ENCODE results near the gene MALT1. TPM values are rescaled to one million over a fixed set of nuclear protein-coding genes. Genes with fewer than 3 reads are reported as not detected.

Gene MALT1
- total RNA-seq, 2 experiments from 2014 or later, result 14.4 to 18.5 TPM

- no peaks in the 10 kb centered on the region for H3K36me3 ChIP-seq (ENCODE audit: insufficient read depth, low read length)
- CTCF ChIA-PET (ENCODE audit: unreplicated experiment), result no interaction called here
- H3K79me2 ChIP-seq (ENCODE audit: insufficient read depth, low read depth, low read length), result no peaks in the 10 kb centered on the region
- H4K20me1 ChIP-seq (ENCODE audit: insufficient read depth, low read length), result no peaks in the 10 kb centered on the region
- no TSS peak for BruUV-seq (replicated peaks)
- H3K27ac ChIP-seq (ENCODE audit: low read depth, low read length, poor library complexity, severe bottlenecking), result no peak overlapping the region
- no peak overlapping the region for H2AFZ ChIP-seq (ENCODE audit: low read length)
- H3K9me2 ChIP-seq (ENCODE audit: insufficient read depth, low read length), result no peaks in the 10 kb centered on the region
- no peak overlapping the region for H3K4me2 ChIP-seq (ENCODE audit: low read length)
- H3K4me3 ChIP-seq (ENCODE audit: low read depth, low read length, poor library complexity, severe bottlenecking), result no peak overlapping the region
- DNase-seq (ENCODE audit: low spot score), result no peak
- POLR2A ChIA-PET, result interaction anchor here (0.7 kb wide), 1 partner anchor 255 kb away, joined by 3 read pairs; no protein-coding TSS in a partner anchor
- TF ChIP-seq CTCF (conservative IDR thresholded peaks at IDR 0.05; ENCODE audit: low read length), result no peak
- no peak for TF ChIP-seq EZH2phosphoT487 (IDR thresholded peaks at IDR 0.05; ENCODE audit: borderline replicate concordance, low read depth, low read length)
- intact Hi-C loops (cut with micrococcal nuclease; ENCODE audit: unreplicated experiment), result loop anchor here (10.0 kb wide), 1 partner anchor 722 kb away; the partner anchor contains the start of gene NEDD4L
- H3K9me3 ChIP-seq (ENCODE audit: low read length), result no peaks in the 10 kb centered on the region
- H3K4me1 ChIP-seq (ENCODE audit: insufficient read depth, low read length, poor library complexity, severe bottlenecking), result peaks cover 6% of the 10 kb centered on the region
Observed at GRCh38 chr18:58766946-58767345, 95.7 kb downstream of the MALT1 start.

GRCh38 chr18:58768293-58768974 lies 97.2 kb downstream of the MALT1 start:
- no peaks in the 10 kb centered on the region for H3K79me2 ChIP-seq (ENCODE audit: insufficient read depth, low read depth, low read length)

More at GRCh38 chr18:58768293-58768974, 97.2 kb downstream of the MALT1 start:
- peak; percentile 8 for DNase-seq (ENCODE audit: low spot score)
- no peaks in the 10 kb centered on the region for H3K9me2 ChIP-seq (ENCODE audit: insufficient read depth, low read length)
- intact Hi-C loops (cut with micrococcal nuclease; ENCODE audit: unreplicated experiment), result loop anchor here (1.0 to 10.0 kb wide), 2 partner anchors 302 to 724 kb away; partner anchors contain the start of gene NEDD4L
- POLR2A ChIA-PET, result interaction anchor here (0.5 kb wide), 1 partner anchor 722 kb away, joined by 5 read pairs; no protein-coding TSS in a partner anchor
- no peaks in the 10 kb centered on the region for H3K36me3 ChIP-seq (ENCODE audit: insufficient read depth, low read length)
- no peak overlapping the region for H3K4me2 ChIP-seq (ENCODE audit: low read length)
- TF ChIP-seq CTCF (conservative IDR thresholded peaks at IDR 0.05; ENCODE audit: low read length) (peak; percentile 65), EZH2phosphoT487 (IDR thresholded peaks at IDR 0.05; ENCODE audit: borderline replicate concordance, low read depth, low read length) (no peak)
- CTCF ChIA-PET (ENCODE audit: unreplicated experiment), result interaction anchor here (0.6 to 1.4 kb wide), 3 partner anchors 238 to 302 kb away, joined by 3 to 5 read pairs (median 3); no protein-coding TSS in a partner anchor
- no peak overlapping the region for H3K27ac ChIP-seq (ENCODE audit: low read depth, low read length, poor library complexity, severe bottlenecking)
- peaks cover 4% of the 10 kb centered on the region for H3K4me1 ChIP-seq (ENCODE audit: insufficient read depth, low read length, poor library complexity, severe bottlenecking)
- H2AFZ ChIP-seq (ENCODE audit: low read length), result no peak overlapping the region
- BruUV-seq (replicated peaks), result no TSS peak
- no peaks in the 10 kb centered on the region for H4K20me1 ChIP-seq (ENCODE audit: insufficient read depth, low read length)
- no peaks in the 10 kb centered on the region for H3K9me3 ChIP-seq (ENCODE audit: low read length)
- H3K4me3 ChIP-seq (ENCODE audit: low read depth, low read length, poor library complexity, severe bottlenecking), result no peak overlapping the region

All from OCI-LY7 (cell line).